Activated T-helper 17 cell treated with anti-CD3 and anti-CD28 coated beads, Interleukin-2, amount 50 U/mL, for 72 hours (primary cell): Measurements from ENCODE around the gene MMRN1. TPM values are rescaled to one million over a fixed set of nuclear protein-coding genes. Genes with fewer than 3 reads are reported as not detected.

ENCODE experiments used
- ATAC-seq: fragments of 150-1000 bp; cut with Tn5 transposase; replicated peaks from 2 replicates; pipeline ENCODE4 v1.10.0; 2021; ENCODE audit warnings: mild to moderate bottlenecking, moderate library complexity
- H3K27ac Mint-ChIP-seq: one replicate; pipeline ENCODE4 v1.8.0; 2022; ENCODE audit warnings: mixed read lengths
- H3K27me3 Mint-ChIP-seq: one replicate; pipeline ENCODE4 v1.8.0; 2022; ENCODE audit warnings: mixed read lengths
- H3K36me3 Mint-ChIP-seq: one replicate; pipeline ENCODE4 v1.8.0; 2022; ENCODE audit warnings: low read depth, mild to moderate bottlenecking, mixed read lengths
- H3K4me1 Mint-ChIP-seq: one replicate; pipeline ENCODE4 v1.8.0; 2022; ENCODE audit warnings: mixed read lengths
- H3K4me3 Mint-ChIP-seq: one replicate; pipeline ENCODE4 v1.8.0; 2022; ENCODE audit warnings: mild to moderate bottlenecking, mixed read lengths
- H3K9me3 Mint-ChIP-seq: one replicate; pipeline ENCODE4 v1.8.0; 2022; ENCODE audit warnings: mixed read lengths
- total RNA-seq, 2 donors: library from RNA; stranded (reverse); gene quantifications; one replicate each; pipeline ENCODE4 v1.2.3, GENCODE V29; 2022

Gene MMRN1, protein sequence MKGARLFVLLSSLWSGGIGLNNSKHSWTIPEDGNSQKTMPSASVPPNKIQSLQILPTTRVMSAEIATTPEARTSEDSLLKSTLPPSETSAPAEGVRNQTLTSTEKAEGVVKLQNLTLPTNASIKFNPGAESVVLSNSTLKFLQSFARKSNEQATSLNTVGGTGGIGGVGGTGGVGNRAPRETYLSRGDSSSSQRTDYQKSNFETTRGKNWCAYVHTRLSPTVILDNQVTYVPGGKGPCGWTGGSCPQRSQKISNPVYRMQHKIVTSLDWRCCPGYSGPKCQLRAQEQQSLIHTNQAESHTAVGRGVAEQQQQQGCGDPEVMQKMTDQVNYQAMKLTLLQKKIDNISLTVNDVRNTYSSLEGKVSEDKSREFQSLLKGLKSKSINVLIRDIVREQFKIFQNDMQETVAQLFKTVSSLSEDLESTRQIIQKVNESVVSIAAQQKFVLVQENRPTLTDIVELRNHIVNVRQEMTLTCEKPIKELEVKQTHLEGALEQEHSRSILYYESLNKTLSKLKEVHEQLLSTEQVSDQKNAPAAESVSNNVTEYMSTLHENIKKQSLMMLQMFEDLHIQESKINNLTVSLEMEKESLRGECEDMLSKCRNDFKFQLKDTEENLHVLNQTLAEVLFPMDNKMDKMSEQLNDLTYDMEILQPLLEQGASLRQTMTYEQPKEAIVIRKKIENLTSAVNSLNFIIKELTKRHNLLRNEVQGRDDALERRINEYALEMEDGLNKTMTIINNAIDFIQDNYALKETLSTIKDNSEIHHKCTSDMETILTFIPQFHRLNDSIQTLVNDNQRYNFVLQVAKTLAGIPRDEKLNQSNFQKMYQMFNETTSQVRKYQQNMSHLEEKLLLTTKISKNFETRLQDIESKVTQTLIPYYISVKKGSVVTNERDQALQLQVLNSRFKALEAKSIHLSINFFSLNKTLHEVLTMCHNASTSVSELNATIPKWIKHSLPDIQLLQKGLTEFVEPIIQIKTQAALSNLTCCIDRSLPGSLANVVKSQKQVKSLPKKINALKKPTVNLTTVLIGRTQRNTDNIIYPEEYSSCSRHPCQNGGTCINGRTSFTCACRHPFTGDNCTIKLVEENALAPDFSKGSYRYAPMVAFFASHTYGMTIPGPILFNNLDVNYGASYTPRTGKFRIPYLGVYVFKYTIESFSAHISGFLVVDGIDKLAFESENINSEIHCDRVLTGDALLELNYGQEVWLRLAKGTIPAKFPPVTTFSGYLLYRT
- total RNA-seq: under 1 TPM; 0.17 to 0.37 TPM

DNA sequence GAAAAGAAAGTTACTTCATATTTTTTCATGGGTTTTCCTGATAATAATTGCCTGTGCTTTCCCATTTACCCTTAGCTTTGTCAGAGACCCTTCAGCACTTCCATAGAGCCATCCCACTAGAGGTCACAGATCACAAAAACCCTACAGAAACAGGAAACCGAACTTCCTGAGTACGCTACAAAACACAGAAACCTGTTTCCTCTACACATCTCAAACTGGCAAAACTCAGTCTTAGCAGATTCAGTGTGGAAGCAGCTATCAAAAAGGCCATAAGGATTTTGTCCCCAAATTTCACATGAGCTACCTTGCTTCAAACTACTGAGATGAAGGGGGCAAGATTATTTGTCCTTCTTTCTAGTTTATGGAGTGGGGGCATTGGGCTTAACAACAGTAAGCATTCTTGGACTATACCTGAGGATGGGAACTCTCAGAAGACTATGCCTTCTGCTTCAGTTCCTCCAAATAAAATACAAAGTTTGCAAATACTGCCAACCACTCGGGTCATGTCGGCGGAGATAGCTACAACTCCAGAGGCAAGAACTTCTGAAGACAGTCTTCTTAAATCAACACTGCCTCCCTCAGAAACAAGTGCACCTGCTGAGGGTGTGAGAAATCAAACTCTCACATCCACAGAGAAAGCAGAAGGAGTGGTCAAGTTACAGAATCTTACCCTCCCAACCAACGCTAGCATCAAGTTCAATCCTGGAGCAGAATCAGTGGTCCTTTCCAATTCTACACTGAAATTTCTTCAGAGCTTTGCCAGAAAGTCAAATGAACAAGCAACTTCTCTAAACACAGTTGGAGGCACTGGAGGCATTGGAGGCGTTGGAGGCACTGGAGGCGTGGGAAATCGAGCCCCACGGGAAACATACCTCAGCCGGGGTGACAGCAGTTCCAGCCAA, at the start of gene MMRN1:
Gene MMRN1, plus strand, starts transcription at position 206 of the 902 bp plus-strand sequence. Its CDS starts 118 bp downstream, at position 324.
- Mint-ChIP-seq H3K27ac (no peak within 1 kb of the TSS), H3K9me3 (no peaks in the 10 kb centered on the region), H3K27me3 (peaks cover 8% of the 10 kb centered on the region), H3K36me3 (no peaks in the 10 kb centered on the region), H3K4me1 (peaks cover 9% of the 10 kb centered on the region), H3K4me3 (peak within 1 kb of the TSS; percentile 58)
- peak; percentile 35 for ATAC-seq

DNA sequence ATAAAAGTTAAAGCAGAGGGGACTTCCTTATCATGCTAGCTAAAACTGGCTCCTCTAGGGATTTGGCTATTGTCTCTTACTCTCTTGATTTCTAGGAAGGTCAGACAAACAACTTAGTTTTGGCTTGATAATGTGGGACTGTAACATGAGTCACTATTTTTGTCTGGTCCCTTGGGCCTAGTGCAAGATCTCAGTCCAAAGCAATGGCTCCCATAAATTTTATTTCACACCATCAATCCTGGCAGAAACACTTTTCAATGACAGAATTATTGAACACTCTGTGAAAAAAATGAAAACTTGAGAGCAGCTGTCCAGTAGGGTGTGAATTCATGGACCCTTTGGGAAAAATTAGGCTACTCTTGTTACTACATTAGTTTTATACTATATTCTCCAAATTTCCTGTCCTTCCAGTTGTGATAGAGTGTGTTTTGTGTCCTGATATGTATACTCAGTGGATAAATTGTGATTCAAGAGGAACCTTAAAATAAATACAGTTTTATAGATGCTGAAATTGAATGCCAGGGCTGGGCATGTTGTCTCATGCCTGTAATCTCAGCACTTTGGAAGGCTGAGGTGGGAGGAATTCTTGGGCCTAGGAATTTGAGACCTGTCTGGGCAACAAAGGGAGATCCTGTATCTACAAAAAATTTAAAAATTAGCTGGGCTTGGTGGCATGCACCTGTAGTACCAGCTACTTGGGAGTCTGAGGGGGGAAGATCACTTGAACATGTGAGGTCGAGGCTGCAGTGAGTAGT, 46.9 kb upstream of the MMRN1 start:
- Mint-ChIP-seq H3K36me3 (no peaks in the 10 kb centered on the region), H3K9me3 (peaks cover 5% of the 10 kb centered on the region), H3K4me3 (no peak overlapping the region), H3K27me3 (peaks cover 9% of the 10 kb centered on the region), H3K27ac (no peak overlapping the region), H3K4me1 (no peaks in the 10 kb centered on the region)
- no peak for ATAC-seq

DNA sequence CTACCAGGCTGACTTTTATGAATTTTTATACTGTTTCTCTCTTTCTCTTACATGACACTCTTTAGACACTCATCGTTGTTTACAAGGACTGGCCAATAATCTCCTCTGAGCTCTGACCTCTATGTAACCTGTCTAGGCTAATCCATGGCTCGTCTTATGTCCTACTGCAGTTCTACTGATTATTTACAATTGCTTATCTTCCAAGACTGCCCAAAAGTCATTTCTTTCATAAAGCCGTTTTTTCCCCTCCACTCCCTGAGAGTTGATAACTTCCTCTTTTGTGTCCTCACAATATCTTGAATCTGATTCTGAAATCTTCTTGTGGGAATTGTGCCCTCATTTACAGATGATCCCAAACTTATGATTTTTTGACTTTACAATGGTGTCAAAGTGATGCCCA, 39.4 kb upstream of the MMRN1 start:
- H3K9me3 Mint-ChIP-seq: no peaks in the 10 kb centered on the region
- H3K27ac Mint-ChIP-seq: no peak overlapping the region
- no peak overlapping the region for H3K4me3 Mint-ChIP-seq
- ATAC-seq: no peak
- H3K4me1 Mint-ChIP-seq: no peaks in the 10 kb centered on the region
- no peaks in the 10 kb centered on the region for H3K36me3 Mint-ChIP-seq
- H3K27me3 Mint-ChIP-seq: peaks cover 20% of the 10 kb centered on the region

DNA sequence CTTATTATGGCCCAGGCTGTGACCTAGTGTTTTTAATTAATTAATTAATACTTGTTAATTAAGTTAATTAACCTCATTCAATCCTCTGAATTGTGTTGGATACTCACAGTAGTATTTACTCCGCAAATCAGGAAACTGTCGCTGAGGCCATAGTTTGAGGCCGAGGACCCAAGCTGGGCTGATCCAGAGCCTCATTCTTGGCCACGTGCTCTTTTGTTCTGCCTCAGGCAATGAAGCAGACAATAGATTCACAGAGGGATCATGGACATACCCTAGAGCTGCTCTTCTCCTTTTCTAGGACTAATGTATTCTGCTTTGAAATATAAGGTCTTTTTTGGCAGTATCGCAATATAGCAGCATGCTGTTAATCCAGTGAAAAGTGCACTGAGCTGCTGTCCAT, 33.7 kb upstream of the MMRN1 start:
- Mint-ChIP-seq H3K27me3 (peaks cover 10% of the 10 kb centered on the region), H3K27ac (no peak overlapping the region), H3K4me3 (no peak overlapping the region), H3K36me3 (no peaks in the 10 kb centered on the region), H3K9me3 (no peaks in the 10 kb centered on the region), H3K4me1 (no peaks in the 10 kb centered on the region)
- no peak for ATAC-seq

DNA sequence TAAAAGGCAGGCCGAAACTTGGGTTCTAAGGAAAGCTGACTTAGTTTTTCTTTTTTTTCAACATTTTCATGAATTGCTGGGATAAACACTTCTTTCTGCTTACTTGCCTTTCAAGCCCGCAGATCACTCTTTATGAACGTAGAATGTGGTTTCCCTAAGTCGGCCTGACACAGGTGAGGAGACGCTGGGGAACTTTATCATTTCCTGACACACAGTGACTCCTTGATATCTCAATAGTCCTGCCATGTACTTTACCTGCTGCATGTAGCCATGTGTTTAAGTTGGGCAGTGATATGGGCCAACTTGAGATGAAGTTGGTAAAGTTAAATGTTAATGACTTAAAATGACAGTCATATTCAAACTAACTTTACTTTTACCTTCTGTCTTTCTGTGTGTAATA, 31.1 kb upstream of the MMRN1 start:
- H3K27me3 Mint-ChIP-seq: peaks cover 12% of the 10 kb centered on the region
- H3K9me3 Mint-ChIP-seq: no peaks in the 10 kb centered on the region
- no peak overlapping the region for H3K27ac Mint-ChIP-seq
- ATAC-seq: no peak
- H3K4me3 Mint-ChIP-seq: no peak overlapping the region
- no peaks in the 10 kb centered on the region for H3K4me1 Mint-ChIP-seq
- no peaks in the 10 kb centered on the region for H3K36me3 Mint-ChIP-seq

DNA sequence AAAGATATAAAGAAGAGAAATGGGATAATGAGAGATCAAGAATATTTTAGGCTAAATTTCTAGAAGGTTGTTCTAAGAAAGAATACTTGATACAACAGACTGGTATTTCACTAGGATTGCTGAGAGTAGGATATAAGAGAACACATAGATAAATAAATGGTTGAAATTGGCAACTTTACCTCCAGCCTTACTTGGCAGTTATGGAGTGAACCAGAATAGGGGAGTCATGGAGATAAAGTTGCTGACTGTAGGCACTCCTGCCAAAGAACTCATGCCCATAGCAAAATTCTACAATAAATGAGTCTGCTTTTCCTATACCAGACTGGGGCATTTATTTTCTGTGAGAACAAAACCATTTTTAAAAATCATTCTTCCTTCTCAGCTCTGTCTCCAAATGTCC, 26.4 kb upstream of the MMRN1 start:
- H3K27me3 Mint-ChIP-seq: peaks cover 7% of the 10 kb centered on the region
- H3K36me3 Mint-ChIP-seq: no peaks in the 10 kb centered on the region
- no peak overlapping the region for H3K27ac Mint-ChIP-seq
- H3K9me3 Mint-ChIP-seq: no peaks in the 10 kb centered on the region
- no peak overlapping the region for H3K4me3 Mint-ChIP-seq
- H3K4me1 Mint-ChIP-seq: no peaks in the 10 kb centered on the region
- ATAC-seq: no peak

DNA sequence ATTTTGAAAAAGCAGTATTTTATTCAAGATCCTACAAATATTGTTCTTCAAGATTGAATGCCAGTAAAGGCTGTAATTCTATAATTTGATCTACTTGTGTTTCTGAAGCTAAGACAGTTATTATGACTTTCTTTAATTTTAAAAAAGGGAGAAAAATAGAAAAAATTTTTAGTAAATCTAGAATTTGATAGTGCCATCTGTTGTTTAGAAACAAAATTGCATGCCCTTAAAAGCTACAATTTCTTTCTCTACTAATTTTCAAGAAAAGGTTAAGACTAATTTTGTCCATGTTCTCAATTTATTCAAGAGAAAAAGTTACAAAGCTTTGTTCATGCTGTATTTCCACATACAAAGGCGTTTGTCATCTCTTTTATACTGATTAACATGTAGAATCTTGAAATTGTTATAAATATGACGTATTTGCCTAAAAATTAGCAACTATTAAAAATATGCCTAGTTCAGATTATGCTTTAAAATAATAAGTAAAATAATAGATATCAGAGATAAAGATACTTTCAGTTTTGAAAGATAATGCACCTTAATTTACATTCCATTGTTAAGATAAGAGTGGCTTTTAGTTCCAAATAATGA, 25.6 kb upstream of the MMRN1 start:
- ATAC-seq: no peak
- Mint-ChIP-seq H3K27me3 (peaks cover 6% of the 10 kb centered on the region), H3K27ac (no peak overlapping the region), H3K4me3 (no peak overlapping the region), H3K36me3 (no peaks in the 10 kb centered on the region), H3K4me1 (no peaks in the 10 kb centered on the region), H3K9me3 (no peaks in the 10 kb centered on the region)

DNA sequence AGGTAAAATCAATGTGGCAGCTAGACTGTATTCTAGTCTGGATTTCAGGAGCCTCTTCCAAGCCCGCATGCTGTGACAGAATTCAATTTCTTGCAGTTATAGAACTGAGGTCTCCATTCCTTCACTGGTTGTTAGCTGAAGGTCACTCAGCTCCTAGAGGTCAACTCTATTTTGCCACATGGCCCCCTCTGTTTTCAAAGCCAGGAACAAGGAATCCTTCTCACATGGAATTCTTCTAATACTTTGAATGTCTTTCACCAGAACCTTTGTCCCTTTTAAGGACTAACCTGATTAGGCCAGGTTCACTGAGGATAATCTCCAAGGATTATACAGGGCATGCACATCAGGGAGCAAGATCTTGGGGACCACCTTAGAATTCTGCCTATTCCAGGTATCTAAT, 23.4 kb upstream of the MMRN1 start:
- no peak overlapping the region for H3K4me3 Mint-ChIP-seq
- peaks cover 8% of the 10 kb centered on the region for H3K27me3 Mint-ChIP-seq
- ATAC-seq: no peak
- H3K27ac Mint-ChIP-seq: no peak overlapping the region
- H3K9me3 Mint-ChIP-seq: no peaks in the 10 kb centered on the region
- peaks cover under 1% of the 10 kb centered on the region for H3K4me1 Mint-ChIP-seq
- no peaks in the 10 kb centered on the region for H3K36me3 Mint-ChIP-seq

DNA sequence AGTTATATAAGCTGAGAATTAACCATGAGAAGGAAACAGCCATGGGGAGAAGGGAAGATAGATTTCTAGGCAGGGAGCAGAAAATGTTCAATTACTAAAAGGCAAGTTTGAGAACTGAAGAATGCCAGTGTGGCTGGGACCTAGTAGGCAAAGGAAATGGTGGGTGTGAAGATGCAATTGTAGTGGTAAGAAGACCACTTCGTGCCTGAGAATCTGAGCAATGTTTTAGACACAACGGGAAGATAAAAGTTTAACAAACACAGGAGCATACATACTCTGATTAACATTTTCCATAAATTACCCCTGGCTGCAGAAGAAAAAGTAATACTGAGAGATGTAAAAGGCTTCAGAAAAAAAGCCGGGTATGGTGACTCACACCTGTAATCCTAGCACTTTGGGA, 18.1 kb upstream of the MMRN1 start:
- H3K4me3 Mint-ChIP-seq: no peak overlapping the region
- peaks cover 5% of the 10 kb centered on the region for H3K4me1 Mint-ChIP-seq
- peaks cover 12% of the 10 kb centered on the region for H3K27me3 Mint-ChIP-seq
- no peaks in the 10 kb centered on the region for H3K9me3 Mint-ChIP-seq
- H3K27ac Mint-ChIP-seq: no peak overlapping the region
- H3K36me3 Mint-ChIP-seq: no peaks in the 10 kb centered on the region
- ATAC-seq: peak; percentile 44

DNA sequence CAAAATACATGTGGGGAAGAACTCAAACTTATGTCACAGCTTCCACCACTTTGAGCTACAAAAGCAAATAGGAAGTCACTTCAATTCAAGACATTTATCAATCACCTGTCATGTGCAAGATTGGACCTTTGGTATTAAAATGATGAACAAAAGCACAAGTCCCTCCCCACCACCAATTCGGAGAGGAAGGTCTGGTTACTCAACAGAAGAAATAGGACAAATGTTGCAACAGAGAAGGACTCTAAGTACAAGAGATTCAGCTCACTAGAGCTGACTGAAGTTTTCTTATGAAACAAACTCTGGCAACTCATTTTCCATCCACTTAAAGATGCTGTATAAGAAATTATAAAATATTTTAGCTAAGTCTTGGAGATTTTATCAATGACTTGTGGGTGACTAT, 16.0 kb upstream of the MMRN1 start:
- Mint-ChIP-seq H3K4me1 (peaks cover 5% of the 10 kb centered on the region), H3K9me3 (no peaks in the 10 kb centered on the region)
- ATAC-seq: no peak

DNA sequence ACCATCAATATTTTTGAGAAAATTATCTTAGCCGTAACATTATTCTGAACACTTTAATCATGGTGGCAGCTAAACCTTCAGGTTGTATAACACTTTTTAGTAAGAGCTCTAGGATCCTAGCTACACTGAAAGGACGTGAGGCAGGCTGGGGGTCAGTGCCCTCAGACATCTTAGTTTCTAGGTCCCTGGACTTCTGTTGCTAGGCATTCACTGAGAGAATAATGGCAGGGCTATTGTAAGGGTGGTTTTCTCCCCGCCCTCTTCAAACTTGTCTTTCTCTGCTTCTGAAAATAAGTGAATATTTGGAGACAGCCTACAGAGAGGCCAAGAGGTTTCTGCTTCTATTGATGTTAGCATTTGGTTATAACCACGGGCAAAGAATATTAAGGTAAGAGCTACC, 15.4 kb upstream of the MMRN1 start:
- no peak for ATAC-seq
- no peaks in the 10 kb centered on the region for H3K9me3 Mint-ChIP-seq
- no peak overlapping the region for H3K4me3 Mint-ChIP-seq
- H3K36me3 Mint-ChIP-seq: no peaks in the 10 kb centered on the region
- peaks cover 5% of the 10 kb centered on the region for H3K4me1 Mint-ChIP-seq
- H3K27ac Mint-ChIP-seq: no peak overlapping the region
- peaks cover 10% of the 10 kb centered on the region for H3K27me3 Mint-ChIP-seq

More for the DNA sequence above, 16.0 kb upstream of the MMRN1 start:
- no peak overlapping the region for H3K4me3 Mint-ChIP-seq
- no peak overlapping the region for H3K27ac Mint-ChIP-seq
- peaks cover 10% of the 10 kb centered on the region for H3K27me3 Mint-ChIP-seq
- H3K36me3 Mint-ChIP-seq: no peaks in the 10 kb centered on the region

DNA sequence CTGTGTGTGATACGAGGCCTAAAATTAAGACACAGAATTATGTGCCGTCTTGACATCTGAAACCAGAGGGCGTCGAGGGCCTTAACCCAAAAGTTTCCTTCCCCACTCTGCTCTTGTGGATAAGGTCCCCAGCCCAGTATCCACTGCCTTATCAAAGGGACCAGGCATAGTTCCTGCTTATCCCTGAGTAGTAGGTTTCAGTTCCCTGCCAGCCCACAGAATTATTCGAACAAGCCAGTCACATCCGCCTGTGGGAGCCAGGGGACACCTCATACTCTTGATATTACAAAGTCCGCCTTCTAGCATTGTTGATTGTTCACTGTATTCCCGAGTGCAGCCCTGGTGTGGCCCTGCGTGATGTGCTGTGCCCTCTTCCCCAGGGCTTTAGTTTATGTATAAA, 5.4 kb upstream of the MMRN1 start:
- no peaks in the 10 kb centered on the region for H3K4me1 Mint-ChIP-seq
- peak; percentile 56 for ATAC-seq
- no peak overlapping the region for H3K4me3 Mint-ChIP-seq
- peaks cover 27% of the 10 kb centered on the region for H3K27me3 Mint-ChIP-seq
- H3K27ac Mint-ChIP-seq: no peak overlapping the region
- no peaks in the 10 kb centered on the region for H3K9me3 Mint-ChIP-seq
- H3K36me3 Mint-ChIP-seq: no peaks in the 10 kb centered on the region

DNA sequence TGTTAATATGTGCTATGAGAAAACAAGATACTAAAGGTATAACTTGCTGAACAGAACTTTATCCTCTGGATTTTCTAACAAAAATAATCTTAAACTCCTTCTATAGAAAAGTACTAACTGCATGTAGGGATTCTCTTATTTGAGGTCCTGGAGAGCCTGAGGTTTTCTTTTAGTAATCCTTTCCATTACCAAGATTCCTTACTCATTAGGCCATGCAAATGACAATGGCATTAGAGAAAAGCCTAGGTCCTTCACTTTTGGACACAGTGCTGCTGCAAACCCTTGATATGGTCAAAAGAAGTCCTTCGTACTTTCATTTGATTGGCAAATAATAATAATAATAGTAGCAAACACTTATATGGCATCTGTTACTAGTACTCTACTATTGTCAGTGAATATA, 3.2 kb downstream of the MMRN1 start:
- H3K4me1 Mint-ChIP-seq: peaks cover 9% of the 10 kb centered on the region
- no peak overlapping the region for H3K4me3 Mint-ChIP-seq
- H3K36me3 Mint-ChIP-seq: no peaks in the 10 kb centered on the region
- H3K27ac Mint-ChIP-seq: no peak overlapping the region
- H3K27me3 Mint-ChIP-seq: peaks cover 3% of the 10 kb centered on the region
- no peaks in the 10 kb centered on the region for H3K9me3 Mint-ChIP-seq
- ATAC-seq: no peak
